GM18907 (cell line): ENCODE data around the gene SUPT3H.

Source experiments
- ATAC-seq: cut with Tn5 transposase; IDR thresholded peaks from one replicate; pipeline ENCODE4 v1.9.1; 2021; ENCODE audit warnings: mild to moderate bottlenecking, moderate library complexity; ENCODE audit not compliant: unreplicated experiment

The SUPT3H gene

GRCh38 chr6:45021676-45022075 is 356.1 kb downstream of the SUPT3H start:
- ATAC-seq: no peak

- no peak for ATAC-seq
Observed at GRCh38 chr6:45012687-45013086, 365.0 kb downstream of the SUPT3H start.

GRCh38 chr6:45009576-45009975 is 368.2 kb downstream of the SUPT3H start:
- no peak for ATAC-seq

- no peak for ATAC-seq
Observed at GRCh38 chr6:45006893-45007292, 370.8 kb downstream of the SUPT3H start.

GRCh38 chr6:45003961-45004360 is 373.8 kb downstream of the SUPT3H start:
- no peak for ATAC-seq

- no peak for ATAC-seq
Observed at GRCh38 chr6:45003387-45003786, 374.3 kb downstream of the SUPT3H start.

GRCh38 chr6:45002390-45003105 is 375.2 kb downstream of the SUPT3H start:
- ATAC-seq: peak; percentile 42

GRCh38 chr6:45001663-45002062 is 376.1 kb downstream of the SUPT3H start:
- peak; percentile 97 for ATAC-seq

GRCh38 chr6:45000833-45001232 is 376.9 kb downstream of the SUPT3H start:
- ATAC-seq: no peak

- no peak for ATAC-seq
Observed at GRCh38 chr6:44999066-44999465, 378.7 kb downstream of the SUPT3H start.

GRCh38 chr6:44995486-44996132 is 382.1 kb downstream of the SUPT3H start:
- ATAC-seq: no peak

- no peak for ATAC-seq
Observed at GRCh38 chr6:44989391-44989790, 388.3 kb downstream of the SUPT3H start.

GRCh38 chr6:44985006-44985405 is 392.7 kb downstream of the SUPT3H start:
- no peak for ATAC-seq

- no peak for ATAC-seq
Observed at GRCh38 chr6:44983467-44984365, 394.0 kb downstream of the SUPT3H start.

GRCh38 chr6:44980841-44981240 is 396.9 kb downstream of the SUPT3H start:
- no peak for ATAC-seq

- peak; percentile 9 for ATAC-seq
Observed at GRCh38 chr6:44976677-44977641, 400.8 kb downstream of the SUPT3H start.

GRCh38 chr6:44974511-44974910 is 403.2 kb downstream of the SUPT3H start:
- no peak for ATAC-seq

- no peak for ATAC-seq
Observed at GRCh38 chr6:44972709-44973108, 405.0 kb downstream of the SUPT3H start.

- no peak for ATAC-seq
Observed at GRCh38 chr6:44969446-44970185, 408.1 kb downstream of the SUPT3H start.

GRCh38 chr6:44967481-44967880 is 410.3 kb downstream of the SUPT3H start:
- no peak for ATAC-seq
